Astrocyte (in vitro differentiated cells and primary cell): Measurements from ENCODE around the gene MLLT10. TPM values are rescaled to one million over a fixed set of nuclear protein-coding genes. Genes with fewer than 3 reads are reported as not detected.
A peak's percentile ranks its signal among the peaks of the same experiment; 100 is the strongest.
"Not testable (repeated sequence)": the region's sequence is repeated elsewhere in the genome, so short reads cannot be mapped to it uniquely, and the experiment has no call there.

Experiments used
- DNase-seq: peaks from one replicate; pipeline ENCODE4 v3.0.0-alpha.2; 2010; ENCODE audit warnings: low read depth
- FAIRE-seq: peaks from 2 replicates; lab custom pipeline; 2011; peaks lifted over from hg19 to GRCh38; lab: Jason Lieb, UNC
- H2AFZ ChIP-seq: 2 replicates; pipeline ENCODE4 v1.6.0; 2012; ENCODE audit warnings: low read depth, low read length, inconsistent platforms
- H3K27ac ChIP-seq: 2 replicates; pipeline ENCODE4 v1.5.1; 2011; ENCODE audit warnings: low read depth, low read length, inconsistent platforms
- H3K27me3 ChIP-seq: 2 replicates; pipeline ENCODE4 v1.6.0; 2011; ENCODE audit warnings: low read length, inconsistent platforms; ENCODE audit not compliant: insufficient read depth
- H3K36me3 ChIP-seq: 2 replicates; pipeline ENCODE4 v1.5.1; 2011; ENCODE audit warnings: low read length, inconsistent platforms; ENCODE audit not compliant: insufficient read depth
- H3K4me1 ChIP-seq: 2 replicates; pipeline ENCODE4 v1.5.1; 2011; ENCODE audit warnings: low read length, inconsistent platforms; ENCODE audit not compliant: insufficient read depth
- H3K4me2 ChIP-seq: 2 replicates; pipeline ENCODE4 v1.6.0; 2012; ENCODE audit warnings: low read length, inconsistent platforms
- H3K4me3 ChIP-seq: 2 replicates; pipeline ENCODE4 v1.5.1; 2011; ENCODE audit warnings: low read depth, mild to moderate bottlenecking, low read length, inconsistent platforms; ENCODE audit not compliant: insufficient read depth
- H3K79me2 ChIP-seq: 2 replicates; pipeline ENCODE4 v1.6.0; 2012; ENCODE audit warnings: mild to moderate bottlenecking, low read length, inconsistent platforms; ENCODE audit not compliant: insufficient read depth
- H3K9ac ChIP-seq: 2 replicates; pipeline ENCODE4 v1.6.0; 2012; ENCODE audit warnings: mild to moderate bottlenecking, low read length, inconsistent platforms
- H3K9me3 ChIP-seq: 2 replicates; pipeline ENCODE4 v1.5.1; 2012; ENCODE audit warnings: low read depth, mild to moderate bottlenecking, low read length, inconsistent platforms; ENCODE audit not compliant: insufficient read depth
- H4K20me1 ChIP-seq: 2 replicates; pipeline ENCODE4 v1.6.0; 2012; ENCODE audit warnings: low read length, inconsistent platforms; ENCODE audit not compliant: insufficient read depth
- H3K27ac Mint-ChIP-seq: one replicate; pipeline ENCODE4 v1.8.0; 2021; ENCODE audit warnings: mild to moderate bottlenecking, mixed read lengths; ENCODE audit not compliant: unreplicated experiment
- H3K27me3 Mint-ChIP-seq: one replicate; pipeline ENCODE4 v1.8.0; 2021; ENCODE audit warnings: low read depth, mixed read lengths; ENCODE audit not compliant: unreplicated experiment
- H3K36me3 Mint-ChIP-seq: one replicate; pipeline ENCODE4 v1.8.0; 2021; ENCODE audit warnings: low read depth, mixed read lengths; ENCODE audit not compliant: unreplicated experiment
- H3K4me1 Mint-ChIP-seq: one replicate; pipeline ENCODE4 v1.8.0; 2021; ENCODE audit warnings: low read depth, mixed read lengths; ENCODE audit not compliant: unreplicated experiment
- H3K4me3 Mint-ChIP-seq: one replicate; pipeline ENCODE4 v1.8.0; 2021; ENCODE audit warnings: mild to moderate bottlenecking, moderate library complexity, mixed read lengths; ENCODE audit not compliant: unreplicated experiment
- H3K9me3 Mint-ChIP-seq: one replicate; pipeline ENCODE4 v1.8.0; 2021; ENCODE audit warnings: mild to moderate bottlenecking, mixed read lengths; ENCODE audit not compliant: unreplicated experiment
- CTCF ChIP-seq: IDR thresholded peaks from 2 replicates; pipeline ENCODE4 v1.5.1; 2011; ENCODE audit warnings: low read depth, mild to moderate bottlenecking, inconsistent platforms, low read length, moderate library complexity; ENCODE audit not compliant: insufficient read depth
- EZH2 ChIP-seq: IDR thresholded peaks from 2 replicates; pipeline ENCODE4 v1.6.1; 2012; ENCODE audit warnings: mild to moderate bottlenecking, low read length, inconsistent platforms; ENCODE audit not compliant: insufficient read depth
- total RNA-seq: library from RNA; stranded (reverse); gene quantifications from 2 replicates; pipeline ENCODE4 v1.2.1, GENCODE V29; 2021

Gene MLLT10
- total RNA-seq, 1 donor from 2014 or later: 46.9 TPM

GRCh38 chr10:21534604-21535493 lies 817 bp downstream of the MLLT10 start:
- no peak for FAIRE-seq
- Mint-ChIP-seq H3K4me3 (peak overlapping the region; percentile 89), H3K4me1 (peaks cover 18% of the 10 kb centered on the region), H3K9me3 (no peaks in the 10 kb centered on the region), H3K27me3 (no peaks in the 10 kb centered on the region), H3K36me3 (no peaks in the 10 kb centered on the region), H3K27ac (no peak overlapping the region)
- H3K9me3 ChIP-seq: no peaks in the 10 kb centered on the region
- peak overlapping the region; percentile 81 for H3K9ac ChIP-seq
- H3K4me3 ChIP-seq: peak overlapping the region; percentile 78
- H3K4me1 ChIP-seq: peaks cover 16% of the 10 kb centered on the region
- peak overlapping the region; percentile 16 for H2AFZ ChIP-seq
- H3K27me3 ChIP-seq: no peaks in the 10 kb centered on the region
- H3K4me2 ChIP-seq: peak overlapping the region; percentile 93
- peak overlapping the region; percentile 47 for H3K27ac ChIP-seq
- H4K20me1 ChIP-seq: peaks cover 24% of the 10 kb centered on the region
- TF ChIP-seq EZH2 (no peak), CTCF (no peak)
- H3K36me3 ChIP-seq: peaks cover 11% of the 10 kb centered on the region
- peaks cover 43% of the 10 kb centered on the region for H3K79me2 ChIP-seq
- no peak for DNase-seq

GRCh38 chr10:21535494-21535965 lies 1.5 kb downstream of the MLLT10 start:
- H3K4me1 ChIP-seq: peaks cover 16% of the 10 kb centered on the region
- peak overlapping the region; percentile 16 for H2AFZ ChIP-seq
- peaks cover 15% of the 10 kb centered on the region for H3K36me3 ChIP-seq
- peaks cover 48% of the 10 kb centered on the region for H3K79me2 ChIP-seq
- peak overlapping the region; percentile 78 for H3K9ac ChIP-seq
- FAIRE-seq (no peak), DNase-seq (no peak)
- no peaks in the 10 kb centered on the region for H3K9me3 ChIP-seq
- no peaks in the 10 kb centered on the region for H3K27me3 Mint-ChIP-seq
- H3K27ac Mint-ChIP-seq: no peak overlapping the region
- H3K4me3 Mint-ChIP-seq: peak overlapping the region; percentile 89
- H4K20me1 ChIP-seq: peaks cover 28% of the 10 kb centered on the region
- no peaks in the 10 kb centered on the region for H3K9me3 Mint-ChIP-seq
- peak overlapping the region; percentile 93 for H3K4me2 ChIP-seq
- peak overlapping the region; percentile 69 for H3K4me3 ChIP-seq
- no peaks in the 10 kb centered on the region for H3K27me3 ChIP-seq
- H3K36me3 Mint-ChIP-seq: no peaks in the 10 kb centered on the region
- H3K27ac ChIP-seq: peak overlapping the region; percentile 44
- peaks cover 18% of the 10 kb centered on the region for H3K4me1 Mint-ChIP-seq
- TF ChIP-seq CTCF (no peak), EZH2 (no peak)

GRCh38 chr10:21535976-21536375 lies 1.9 kb downstream of the MLLT10 start:
- H3K27me3 ChIP-seq, H3K27ac ChIP-seq, H3K27me3 Mint-ChIP-seq, FAIRE-seq, DNase-seq, H3K27ac Mint-ChIP-seq, H2AFZ ChIP-seq, H3K9ac ChIP-seq, H3K9me3 ChIP-seq, H3K9me3 Mint-ChIP-seq, H3K36me3 Mint-ChIP-seq: not testable (repeated sequence)
- Histone ChIP-seq H3K4me3 (peak overlapping the region; percentile 69), H3K4me1 (peaks cover 16% of the 10 kb centered on the region), H4K20me1 (peaks cover 28% of the 10 kb centered on the region), H3K4me2 (peak overlapping the region; percentile 93), H3K79me2 (peaks cover 52% of the 10 kb centered on the region), H3K36me3 (peaks cover 16% of the 10 kb centered on the region)
- Mint-ChIP-seq H3K4me1 (peaks cover 16% of the 10 kb centered on the region), H3K4me3 (peak overlapping the region; percentile 89)
